ENCODE results near the gene CDK8.

The CDK8 gene

GRCh38 chr13:26324867-26325266 is 70.9 kb downstream of the CDK8 start:
- no peak for TF ChIP-seq EP300 (IDR thresholded peaks at IDR 0.05; ENCODE audit: borderline replicate concordance)
- no peak for TF ChIP-seq CREB1 (IDR thresholded peaks at IDR 0.05; ENCODE audit: low read depth)
- no peak for TF ChIP-seq MAX (IDR thresholded peaks at IDR 0.05)
- no peak for TF ChIP-seq TAF1 (IDR thresholded peaks at IDR 0.05; ENCODE audit: low read depth)

- TF ChIP-seq EP300 (IDR thresholded peaks at IDR 0.05; ENCODE audit: borderline replicate concordance) (no peak), REST (IDR thresholded peaks at IDR 0.05; ENCODE audit: low read depth) (no peak), FOXM1 (IDR thresholded peaks at IDR 0.05; ENCODE audit: borderline replicate concordance, low read depth) (no peak), TEAD4 (IDR thresholded peaks at IDR 0.05) (no peak), CEBPB (IDR thresholded peaks at IDR 0.05) (no peak), MAX (IDR thresholded peaks at IDR 0.05) (no peak), EGR1 (IDR thresholded peaks at IDR 0.05) (no peak), YY1 (IDR thresholded peaks at IDR 0.05; ENCODE audit: low read depth) (no peak), ZBTB7A (IDR thresholded peaks at IDR 0.05; ENCODE audit: low read depth) (no peak), USF1 (IDR thresholded peaks at IDR 0.05) (no peak), NFIC (IDR thresholded peaks at IDR 0.05) (no peak), CREB1 (IDR thresholded peaks at IDR 0.05; ENCODE audit: low read depth) (no peak)
Measured at GRCh38 chr13:26325876-26326275, 71.9 kb downstream of the CDK8 start.

- TF ChIP-seq ZBTB7A (IDR thresholded peaks at IDR 0.05; ENCODE audit: low read depth) (no peak), TEAD4 (IDR thresholded peaks at IDR 0.05) (no peak), RAD21 (IDR thresholded peaks at IDR 0.05; ENCODE audit: low read depth) (no peak)
Measured at GRCh38 chr13:26326562-26326961, 72.6 kb downstream of the CDK8 start.

- TF ChIP-seq USF1 (IDR thresholded peaks at IDR 0.05) (no peak), EGR1 (IDR thresholded peaks at IDR 0.05) (no peak), TEAD4 (IDR thresholded peaks at IDR 0.05) (no peak), YY1 (IDR thresholded peaks at IDR 0.05; ENCODE audit: low read depth) (no peak), REST (IDR thresholded peaks at IDR 0.05; ENCODE audit: low read depth) (no peak), CEBPB (IDR thresholded peaks at IDR 0.05) (no peak), RAD21 (IDR thresholded peaks at IDR 0.05; ENCODE audit: low read depth) (no peak), ZBTB7A (IDR thresholded peaks at IDR 0.05; ENCODE audit: low read depth) (no peak), TCF12 (IDR thresholded peaks at IDR 0.05; ENCODE audit: low read depth) (no peak), NFIC (IDR thresholded peaks at IDR 0.05) (no peak), MAX (IDR thresholded peaks at IDR 0.05) (no peak), CREB1 (IDR thresholded peaks at IDR 0.05; ENCODE audit: low read depth) (no peak), FOXM1 (IDR thresholded peaks at IDR 0.05; ENCODE audit: borderline replicate concordance, low read depth) (no peak), TAF1 (IDR thresholded peaks at IDR 0.05; ENCODE audit: low read depth) (no peak)
Measured at GRCh38 chr13:26327940-26328725, 74.2 kb downstream of the CDK8 start.

GRCh38 chr13:26335158-26335557 is 81.2 kb downstream of the CDK8 start:
- TF ChIP-seq CEBPB (IDR thresholded peaks at IDR 0.05) (no peak), CREB1 (IDR thresholded peaks at IDR 0.05; ENCODE audit: low read depth) (no peak), USF1 (IDR thresholded peaks at IDR 0.05) (no peak), TEAD4 (IDR thresholded peaks at IDR 0.05) (no peak), EGR1 (IDR thresholded peaks at IDR 0.05) (no peak), TCF12 (IDR thresholded peaks at IDR 0.05; ENCODE audit: low read depth) (no peak), YY1 (IDR thresholded peaks at IDR 0.05; ENCODE audit: low read depth) (no peak), TAF1 (IDR thresholded peaks at IDR 0.05; ENCODE audit: low read depth) (no peak), RAD21 (IDR thresholded peaks at IDR 0.05; ENCODE audit: low read depth) (no peak), REST (IDR thresholded peaks at IDR 0.05; ENCODE audit: low read depth) (no peak), EP300 (IDR thresholded peaks at IDR 0.05; ENCODE audit: borderline replicate concordance) (no peak), FOXM1 (IDR thresholded peaks at IDR 0.05; ENCODE audit: borderline replicate concordance, low read depth) (no peak)

Measured in Ishikawa (cell line).